Epidermal melanocyte (primary cell): Measurements from ENCODE around the gene ELFN1.

ENCODE experiments used
- DNase-seq: peaks from one replicate; pipeline ENCODE4 v3.0.0; 2011; ENCODE audit warnings: low spot score; ENCODE audit not compliant: insufficient read length

ELFN1 gene

DNA sequence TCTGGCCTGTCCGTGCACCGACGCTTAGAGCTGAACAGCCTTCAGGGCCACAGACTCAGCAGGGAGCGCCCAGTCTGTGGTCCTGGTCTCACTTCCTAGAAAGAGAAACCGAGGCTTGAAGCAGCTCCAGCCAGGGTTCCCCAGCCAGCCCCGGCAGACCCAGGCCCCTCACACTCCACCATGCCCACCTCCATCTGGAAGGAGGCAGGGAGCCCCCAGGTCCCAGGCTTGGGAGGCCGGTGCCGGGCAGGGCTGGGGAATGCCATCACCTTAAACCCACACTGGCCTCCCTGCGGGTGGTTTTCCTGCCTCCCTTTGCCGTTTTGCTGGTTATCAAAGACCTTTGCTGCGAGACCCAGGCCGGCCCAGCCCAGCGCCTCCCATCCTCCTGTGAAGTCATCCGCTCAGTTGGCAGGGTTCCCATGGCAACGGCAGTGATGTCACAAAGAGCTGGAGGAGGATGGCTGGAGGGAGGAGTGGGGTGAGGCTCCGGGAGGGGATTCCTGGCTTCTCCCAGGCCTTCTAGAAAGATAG, 24.0 kb downstream of the ELFN1 start:
- DNase-seq, result no peak

DNA sequence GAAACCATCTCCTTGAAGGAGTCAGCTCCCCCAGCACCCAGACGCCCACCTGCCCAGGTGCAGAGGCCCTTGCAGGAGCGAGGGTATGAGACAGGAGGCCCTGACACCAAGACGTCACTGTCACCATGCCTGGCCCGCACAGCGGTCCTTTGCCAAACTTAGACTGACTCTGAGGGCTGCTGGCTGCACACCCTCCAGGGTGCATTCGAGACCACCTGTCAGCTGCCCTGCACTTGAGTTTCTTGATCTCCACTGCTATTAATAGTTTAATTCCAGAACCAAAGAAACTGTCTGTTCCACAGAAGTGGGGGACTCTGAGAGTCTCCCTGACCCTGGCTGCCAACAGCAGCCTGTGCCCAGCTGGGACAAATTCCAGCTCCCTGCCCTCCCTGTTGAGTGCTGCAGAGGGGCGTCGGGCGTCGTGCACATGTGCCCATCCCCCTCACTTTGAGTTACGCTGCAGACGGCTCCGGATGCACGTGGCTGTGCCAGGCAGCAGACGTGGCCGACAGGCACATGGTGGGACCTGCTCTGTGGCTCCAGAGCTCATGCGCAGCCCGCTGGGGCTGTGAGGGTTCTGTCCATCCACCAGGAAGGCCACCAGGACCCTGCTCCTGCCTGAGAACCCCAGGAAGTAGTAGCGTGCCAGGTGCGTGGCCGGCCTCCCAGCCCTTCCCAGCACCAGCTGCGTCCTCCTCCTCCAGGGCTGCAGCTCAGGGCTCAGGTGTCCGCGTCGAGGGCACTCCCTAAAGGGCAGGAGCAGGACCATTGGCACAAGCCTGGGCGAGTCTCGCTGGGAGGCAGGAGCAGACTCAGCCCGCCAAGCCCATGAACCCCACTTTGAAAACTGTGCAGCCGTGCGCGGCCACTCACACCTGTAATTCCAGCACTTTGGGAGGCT, 24.8 kb downstream of the ELFN1 start:
- DNase-seq, result no peak

DNA sequence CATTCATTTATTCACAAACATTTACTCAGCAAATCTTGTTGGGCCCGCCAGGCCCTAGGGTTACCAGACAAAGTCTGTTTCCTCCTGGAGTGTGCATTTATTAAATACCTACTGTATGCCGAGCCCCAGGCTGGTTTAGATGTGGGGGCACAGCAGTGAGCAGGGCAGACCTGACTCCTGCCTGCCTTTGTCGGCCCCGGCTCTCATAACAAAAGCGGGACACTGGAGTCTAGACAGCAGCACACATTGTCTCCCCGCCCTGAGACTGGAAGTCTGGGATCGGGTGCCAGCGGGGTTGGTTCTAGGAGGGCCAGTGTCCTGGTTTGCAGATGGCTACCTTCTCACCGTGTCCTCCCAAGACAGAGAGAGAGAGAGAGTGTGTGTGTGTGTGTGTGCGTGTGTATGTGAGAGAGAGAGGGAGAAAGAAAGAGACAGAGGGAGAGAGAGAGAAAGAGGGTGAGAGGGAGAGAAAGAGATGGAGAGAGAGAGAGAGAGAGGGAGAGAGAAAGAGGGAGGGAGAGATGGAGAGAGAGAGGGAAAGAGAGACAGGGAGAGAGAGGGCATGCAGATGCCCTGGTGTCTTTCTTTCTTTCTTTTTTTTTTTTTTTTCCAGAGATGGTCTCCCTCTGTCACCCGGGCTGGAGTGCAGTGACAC, 25.9 kb downstream of the ELFN1 start:
- DNase-seq, result no peak

DNA sequence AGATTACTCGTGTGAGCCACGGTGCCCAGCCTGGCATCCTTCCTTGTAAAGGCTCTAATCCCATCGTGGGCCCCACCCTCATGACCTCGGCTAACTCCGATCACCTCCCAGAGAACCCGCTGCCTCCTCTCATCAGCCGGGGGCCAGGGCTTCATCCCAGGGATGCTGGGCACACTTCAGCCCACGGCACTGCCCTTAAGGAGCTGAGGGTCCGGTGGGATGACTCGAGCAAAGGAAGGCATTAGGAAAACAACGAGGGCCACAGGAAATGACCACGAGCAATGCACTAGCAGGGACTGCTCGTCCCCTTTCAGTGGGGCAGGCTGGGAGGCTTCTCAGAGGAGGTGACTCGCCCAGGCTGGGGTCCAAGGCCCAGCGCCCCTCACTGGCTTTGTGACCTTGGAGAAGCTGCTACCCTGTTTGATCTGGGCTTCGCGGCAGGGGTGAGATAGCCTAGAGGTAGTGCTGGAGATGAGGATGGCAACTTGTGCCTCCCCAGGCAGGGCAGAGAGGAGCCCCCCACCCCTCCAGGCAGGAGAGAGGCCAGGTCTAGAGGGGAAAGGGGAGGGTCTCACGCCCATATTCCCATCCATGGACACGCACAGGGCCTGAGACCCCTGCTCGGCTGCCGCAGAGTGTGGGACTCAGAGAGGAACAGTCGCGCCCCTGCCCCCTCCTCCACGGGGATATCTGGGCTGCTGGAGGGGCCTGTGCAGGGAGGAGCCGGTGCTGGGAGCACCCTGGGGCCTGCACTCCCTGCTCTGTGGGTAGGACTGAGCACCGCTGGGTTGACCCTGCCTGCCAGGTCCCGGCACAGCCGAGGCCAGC, 26.8 kb downstream of the ELFN1 start:
- DNase-seq, result no peak

DNA sequence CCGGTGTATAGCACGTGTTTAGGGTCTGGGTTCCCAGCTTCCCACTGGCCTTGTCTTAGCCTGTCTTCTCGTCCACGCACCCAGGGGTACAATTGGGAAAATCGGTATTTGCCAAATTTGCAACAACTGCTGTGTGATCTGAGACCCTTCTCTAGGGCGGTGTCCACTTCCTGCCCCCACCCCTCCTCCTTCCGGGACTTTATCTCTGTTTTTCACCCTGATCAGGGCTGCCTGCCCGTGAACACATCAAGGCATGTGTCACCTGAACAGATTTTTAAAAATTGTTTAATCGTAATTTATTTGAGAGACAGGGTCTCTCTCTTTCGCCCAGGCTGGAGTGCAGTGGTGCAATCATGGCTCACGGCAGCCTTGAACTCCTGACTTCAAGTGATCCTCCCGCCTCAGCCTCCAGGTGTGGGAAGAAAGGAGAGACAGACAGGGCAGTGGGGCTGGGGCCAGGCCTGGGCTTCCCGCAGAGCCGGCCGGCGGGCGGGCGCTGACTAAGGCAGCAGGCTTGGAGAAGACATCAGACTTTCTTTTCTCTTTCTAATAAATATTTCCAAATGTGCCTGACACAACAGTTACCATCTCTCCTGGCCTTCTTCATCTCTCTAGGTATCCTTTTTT, 27.5 kb downstream of the ELFN1 start:
- no peak for DNase-seq

DNA sequence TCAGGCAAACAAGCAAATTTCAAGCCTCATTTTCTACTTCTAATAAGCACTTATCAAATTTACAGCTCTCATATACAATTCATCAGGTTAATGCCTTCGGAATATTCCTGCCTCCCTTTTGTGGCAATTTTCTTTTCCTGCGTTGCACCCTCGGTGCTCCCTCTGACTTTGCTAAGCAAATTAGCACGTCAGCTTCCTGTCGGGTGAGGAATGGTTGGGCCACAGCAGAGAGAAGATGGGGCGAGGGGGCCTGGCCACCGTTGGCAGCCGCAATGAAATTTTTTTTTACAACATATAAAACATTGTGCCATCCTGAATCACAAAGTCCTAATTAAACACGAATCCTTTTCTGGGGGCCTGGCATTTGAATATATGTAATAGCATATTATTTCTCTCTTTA, 28.1 kb downstream of the ELFN1 start:
- DNase-seq, result no peak

DNA sequence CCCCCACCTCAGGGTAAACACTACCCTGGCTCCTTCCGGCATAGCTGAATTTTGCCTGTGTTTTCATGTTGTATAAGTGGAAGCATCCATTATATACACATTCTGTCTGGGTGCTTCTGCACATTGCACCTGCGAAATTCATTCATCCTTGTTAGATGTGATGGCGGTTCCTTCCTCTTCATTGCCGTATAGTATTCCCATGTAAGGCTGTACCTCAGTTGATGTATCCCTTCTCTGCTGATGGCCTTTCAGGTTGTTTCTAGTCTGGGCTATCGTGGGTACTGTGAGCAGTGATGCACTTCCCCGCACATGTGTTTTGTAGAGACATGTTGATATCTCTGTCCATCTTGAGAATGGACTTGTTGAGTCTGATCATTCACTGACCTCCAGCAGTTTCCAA, 28.9 kb downstream of the ELFN1 start:
- DNase-seq, result no peak

DNA sequence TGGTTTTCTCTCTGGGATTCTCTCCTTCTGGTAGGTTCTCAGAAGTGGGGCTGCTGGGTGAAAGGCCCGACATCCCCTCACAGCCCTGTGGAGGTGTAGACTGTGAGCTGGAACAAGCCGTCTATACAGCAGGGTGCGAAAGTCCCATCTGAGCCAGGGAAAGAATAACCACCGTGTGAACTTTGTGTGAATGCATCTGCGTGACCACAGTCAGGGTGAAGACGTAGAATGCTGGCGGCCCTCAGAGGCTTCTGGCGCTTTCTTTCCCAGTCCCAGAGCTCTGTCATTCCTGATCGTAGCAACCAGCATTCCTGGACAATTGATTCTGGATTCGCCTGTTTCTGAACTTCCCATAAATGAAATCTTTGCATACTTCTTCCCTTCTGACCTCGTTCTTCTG, 30.0 kb downstream of the ELFN1 start:
- no peak for DNase-seq

DNA sequence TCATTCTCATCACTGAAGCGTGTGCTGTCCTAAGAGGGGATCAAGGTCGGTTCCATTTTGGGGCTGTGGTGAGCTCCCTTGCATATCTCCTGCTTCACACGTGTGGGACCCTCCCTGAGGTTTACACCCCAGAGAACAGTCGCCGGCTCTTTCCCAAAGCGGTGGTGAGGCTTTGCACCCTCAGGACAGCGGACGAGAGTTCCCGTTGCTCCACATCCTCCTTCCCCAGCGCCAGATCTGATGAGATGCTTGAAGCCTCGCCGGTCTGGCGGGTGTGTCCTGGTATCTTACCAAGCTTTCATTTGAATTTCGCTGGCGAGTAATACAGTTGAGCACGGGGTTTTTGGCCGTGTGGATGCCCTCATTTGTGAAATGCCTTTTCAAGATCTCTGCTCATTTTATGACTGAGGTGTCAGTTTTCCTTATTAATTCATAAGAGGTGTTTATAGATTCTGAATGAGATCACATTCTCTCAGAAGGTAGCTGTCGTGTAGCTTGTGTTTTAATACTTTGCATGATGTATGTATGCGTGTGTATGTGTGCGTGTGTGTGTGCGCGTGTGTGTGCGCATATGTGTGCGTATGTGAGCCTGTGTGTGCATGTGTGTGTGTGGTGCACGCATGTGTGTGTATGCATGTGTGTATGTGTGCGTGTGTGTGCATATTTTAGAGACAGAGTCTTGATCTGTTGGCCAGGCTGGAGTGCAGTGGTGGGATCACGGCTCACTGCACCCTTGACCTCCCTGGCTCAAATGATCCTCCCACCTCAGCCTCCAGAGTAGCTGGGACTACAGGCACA, 30.7 kb downstream of the ELFN1 start:
- DNase-seq, result no peak

DNA sequence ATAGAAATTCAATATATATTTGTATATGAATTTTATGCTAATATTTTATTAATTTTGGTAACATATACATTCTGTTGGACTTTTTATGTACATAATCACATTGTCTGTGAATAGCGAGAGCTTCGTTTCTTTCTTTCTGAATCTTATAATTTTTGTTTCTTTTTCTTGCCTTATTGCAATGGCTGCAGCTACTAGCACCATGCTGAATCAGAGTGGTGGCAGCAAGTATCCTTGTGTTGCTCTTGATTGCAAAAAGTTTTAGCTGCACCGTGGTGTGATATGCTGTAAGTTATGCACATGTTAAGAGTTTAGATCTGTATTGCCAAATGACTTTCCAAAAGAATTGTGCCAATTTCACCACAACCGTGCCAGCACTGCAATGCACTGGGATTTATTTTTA, 32.6 kb downstream of the ELFN1 start:
- DNase-seq, result no peak

DNA sequence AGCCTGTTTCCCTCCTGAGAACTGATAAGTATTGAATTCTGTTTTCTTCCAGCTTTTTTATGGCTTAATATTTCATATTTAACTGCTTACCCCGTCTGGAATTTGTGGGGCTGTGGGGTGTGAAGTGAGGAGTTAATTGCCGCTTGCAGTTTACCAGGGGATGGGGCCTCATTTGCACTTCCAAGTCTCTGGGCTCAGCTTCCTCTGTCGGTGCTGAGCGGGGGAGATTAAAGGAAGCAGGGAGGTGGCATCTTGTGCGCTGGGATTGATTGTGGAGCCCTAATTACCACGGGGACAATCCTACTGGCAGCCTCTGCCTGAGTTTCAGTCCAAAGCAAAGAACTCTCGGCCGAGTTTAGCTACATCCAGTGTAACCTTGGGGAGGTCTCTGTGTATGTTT, 33.4 kb downstream of the ELFN1 start:
- DNase-seq, result no peak

DNA sequence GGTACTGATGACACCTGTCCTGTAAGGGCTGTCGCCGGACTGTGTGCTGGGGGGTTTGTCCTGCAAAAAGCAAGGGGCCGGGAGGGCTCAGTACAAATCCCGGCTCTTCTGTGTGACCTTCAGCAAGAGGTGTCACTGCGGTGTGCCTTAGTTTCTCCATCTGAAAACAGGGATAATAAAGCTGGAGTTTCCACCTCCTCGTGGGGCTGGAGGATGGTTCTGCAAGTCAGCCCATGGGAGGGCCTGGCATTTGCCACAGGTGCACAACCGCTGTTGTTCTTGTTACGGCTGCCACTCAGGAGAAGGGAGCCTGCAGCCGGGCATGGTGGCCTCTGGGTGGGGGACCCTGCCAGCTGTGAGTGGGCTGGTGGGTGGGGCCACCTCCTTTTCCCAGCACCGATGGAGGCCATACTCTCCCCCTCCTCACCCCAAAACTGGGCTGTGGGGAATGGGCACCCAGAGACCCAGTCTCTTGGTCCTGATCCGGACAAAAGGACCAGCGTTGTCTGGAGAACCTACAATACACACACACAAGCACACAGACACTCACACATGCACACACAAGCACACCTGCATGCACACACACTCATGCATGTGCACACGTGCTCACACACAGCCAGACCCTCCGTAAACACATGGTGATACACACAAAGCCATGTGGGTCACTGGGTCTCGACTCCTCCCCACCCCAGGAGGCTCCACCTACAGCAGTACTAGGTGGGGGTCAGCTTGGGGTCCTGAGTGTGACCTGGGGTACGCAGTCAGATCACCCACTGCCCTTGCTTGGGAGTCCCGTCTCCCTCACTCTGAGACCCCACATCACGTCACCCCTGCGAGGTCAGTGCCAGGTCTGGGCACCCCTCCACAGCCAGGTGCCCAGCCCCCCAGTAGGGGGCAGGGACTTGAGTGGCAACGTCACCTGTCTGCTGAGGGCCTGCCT, 34.1 kb downstream of the ELFN1 start:
- no peak for DNase-seq

DNA sequence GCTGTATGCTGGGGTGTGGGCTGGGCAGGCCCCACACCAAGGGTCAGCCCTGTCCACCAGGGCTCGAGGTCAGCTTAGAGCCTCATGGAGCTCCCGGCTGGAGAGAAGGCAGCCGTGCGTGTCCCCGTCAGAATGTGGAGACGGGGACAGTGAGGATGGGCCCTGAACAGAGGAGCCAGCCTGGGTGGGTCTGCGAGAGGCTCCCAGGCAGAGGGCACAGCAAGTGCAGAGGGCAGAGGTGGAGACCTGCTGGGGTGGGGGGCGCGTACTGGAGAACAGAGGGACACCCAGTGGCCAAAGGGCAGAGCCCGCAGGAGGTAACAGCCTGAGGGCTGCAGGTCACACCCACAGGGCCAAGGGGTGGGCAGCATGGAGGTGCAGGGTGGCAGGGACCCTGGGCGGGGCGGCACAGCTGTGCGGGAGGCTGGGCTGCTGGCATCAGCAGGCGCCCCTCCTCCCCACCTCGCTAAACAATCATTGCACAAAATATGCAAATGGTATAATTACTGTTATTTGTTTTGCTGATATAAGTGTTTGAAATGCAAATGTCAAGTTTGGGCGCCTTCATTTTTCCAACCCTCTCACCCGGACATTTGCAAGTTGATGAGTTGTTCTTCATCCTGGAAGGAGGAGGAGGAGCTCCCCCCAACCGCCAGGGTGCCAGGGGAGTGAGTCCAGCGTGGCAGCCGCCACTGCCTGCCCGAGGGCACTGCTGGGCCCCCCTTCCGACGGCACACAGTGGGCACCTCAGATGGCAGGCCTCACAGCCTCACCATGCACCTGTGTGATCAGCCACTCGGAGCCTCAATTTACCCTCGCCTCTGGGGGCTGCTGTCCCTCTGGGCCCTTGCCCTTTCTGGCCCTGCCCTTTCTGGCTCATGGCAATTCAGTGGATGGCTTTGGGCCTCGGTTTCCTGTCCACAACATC, 35.0 kb downstream of the ELFN1 start:
- DNase-seq, result no peak

DNA sequence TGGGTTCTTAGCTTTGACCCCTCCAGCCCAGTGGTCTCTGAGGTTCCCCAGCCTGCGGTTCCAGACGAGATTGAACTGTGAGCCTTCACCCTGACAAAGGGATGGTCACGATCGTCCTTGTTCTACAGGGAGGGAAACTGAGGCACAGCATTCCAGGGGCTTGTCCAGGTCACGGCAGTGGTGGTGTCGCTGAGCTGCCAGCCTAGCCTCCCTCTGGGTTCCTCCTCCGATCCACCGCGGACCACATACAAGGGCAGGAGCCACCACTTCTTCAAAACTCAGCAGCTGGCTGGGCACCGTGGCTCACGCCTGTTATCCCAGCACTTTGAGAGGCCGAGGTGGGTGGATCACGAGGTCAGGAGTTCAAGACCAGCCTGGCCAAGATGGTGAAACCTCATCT, 35.8 kb downstream of the ELFN1 start:
- no peak for DNase-seq

DNA sequence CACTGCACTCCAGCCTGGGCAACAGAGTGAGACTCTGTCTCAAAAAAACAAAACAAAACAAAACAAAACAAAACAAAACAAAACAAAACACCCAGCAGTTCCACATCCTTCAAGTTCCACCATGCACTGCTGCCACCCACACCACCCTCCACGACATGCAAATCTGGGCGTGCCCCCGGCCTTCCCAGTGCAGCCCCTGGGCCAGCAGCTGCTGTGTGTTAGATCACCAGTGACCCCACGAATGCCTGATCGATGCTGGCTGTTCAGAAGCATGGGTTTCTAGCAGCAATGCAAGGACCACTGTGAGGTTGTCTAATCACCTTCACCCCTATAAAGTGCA, 36.3 kb downstream of the ELFN1 start:
- DNase-seq, result no peak

DNA sequence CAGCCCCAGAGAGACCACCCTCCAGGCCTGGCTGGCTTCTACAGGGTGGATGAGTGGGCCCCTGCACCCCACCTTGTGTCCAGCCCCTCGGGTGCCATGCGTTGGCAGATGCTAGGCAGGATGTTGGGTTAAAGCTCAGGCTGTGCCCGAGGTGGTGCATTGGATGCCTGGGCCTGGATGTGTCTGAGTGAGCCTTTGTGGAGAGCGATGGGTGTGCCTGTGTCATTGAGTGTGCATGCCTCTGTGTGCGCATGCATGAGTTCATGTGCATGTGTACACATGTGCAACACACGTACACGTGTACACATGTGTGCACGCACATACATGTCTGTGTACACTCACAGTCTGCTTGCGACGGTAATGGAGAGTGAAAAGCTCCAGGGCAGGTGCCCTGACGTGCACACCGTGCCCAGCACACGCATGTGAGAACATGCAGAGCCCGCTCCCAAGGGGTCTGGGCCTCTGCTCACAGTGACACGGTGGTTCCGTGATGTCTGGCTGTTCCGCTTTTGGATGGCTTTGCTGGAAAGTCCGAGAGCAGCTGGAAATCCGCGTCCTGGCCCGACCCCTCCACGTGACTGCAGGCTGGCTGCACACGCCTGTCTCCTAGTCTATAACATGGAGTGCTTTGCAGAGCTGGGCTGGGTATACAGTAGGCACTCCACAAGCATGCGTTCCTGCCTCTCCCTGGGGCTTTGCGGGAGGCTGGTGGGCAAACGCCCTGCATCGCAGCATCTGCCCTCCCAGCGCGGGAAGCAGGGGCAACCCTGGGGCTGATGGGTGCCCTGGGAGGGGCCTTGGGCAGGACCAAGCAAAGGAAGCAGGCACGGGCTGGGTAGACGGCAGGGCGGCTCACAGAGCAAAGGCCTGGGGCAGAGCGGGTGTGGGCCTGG, 36.9 kb downstream of the ELFN1 start:
- no peak for DNase-seq
